Inflammatory macrophage (primary cell): ENCODE data around the gene WFIKKN2.

Experiments used
- DNase-seq, 2 donors: peaks; one replicate each; pipeline ENCODE4 v3.0.0-alpha.2; 2020 to 2022

WFIKKN2 gene

DNA sequence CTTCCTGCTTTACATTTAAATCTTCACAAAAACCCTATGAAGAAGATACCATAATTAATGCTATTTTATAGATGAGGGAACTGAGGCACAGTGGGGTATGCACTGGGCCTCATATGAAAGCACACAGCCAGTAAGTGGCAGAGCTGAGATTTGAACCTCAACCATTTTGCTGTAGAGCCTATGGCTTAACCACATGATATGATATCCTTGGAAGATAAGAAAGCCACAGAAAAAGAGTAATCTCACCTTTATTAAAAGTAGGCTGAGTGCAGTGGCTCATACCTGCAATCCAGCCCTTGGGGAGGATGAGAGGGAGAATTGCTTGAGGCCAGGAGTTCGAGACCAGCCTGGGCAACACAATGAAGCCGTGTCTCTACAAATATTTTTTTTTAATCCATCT, 45.8 kb downstream of the WFIKKN2 start:
- DNase-seq, result no peak

DNA sequence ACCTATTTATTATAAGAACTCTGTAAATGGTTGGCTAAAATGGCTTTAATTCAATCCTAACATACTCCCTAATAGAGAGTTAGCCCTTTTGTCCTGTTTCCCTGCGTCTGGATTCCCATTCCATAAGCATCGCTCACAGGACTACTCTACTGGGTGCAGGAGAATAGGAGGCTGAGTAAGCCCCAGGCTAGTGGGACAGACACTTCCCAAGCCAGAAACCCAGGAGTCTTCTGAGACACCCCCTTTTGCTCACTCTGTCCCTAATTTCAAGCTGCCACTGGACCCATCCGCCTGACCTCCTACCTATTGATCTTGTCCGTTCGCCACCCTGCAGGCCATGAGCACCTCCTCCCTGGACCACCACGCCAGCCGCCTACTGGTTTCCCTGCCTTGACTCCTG, 47.5 kb downstream of the WFIKKN2 start:
- DNase-seq, result no peak

DNA sequence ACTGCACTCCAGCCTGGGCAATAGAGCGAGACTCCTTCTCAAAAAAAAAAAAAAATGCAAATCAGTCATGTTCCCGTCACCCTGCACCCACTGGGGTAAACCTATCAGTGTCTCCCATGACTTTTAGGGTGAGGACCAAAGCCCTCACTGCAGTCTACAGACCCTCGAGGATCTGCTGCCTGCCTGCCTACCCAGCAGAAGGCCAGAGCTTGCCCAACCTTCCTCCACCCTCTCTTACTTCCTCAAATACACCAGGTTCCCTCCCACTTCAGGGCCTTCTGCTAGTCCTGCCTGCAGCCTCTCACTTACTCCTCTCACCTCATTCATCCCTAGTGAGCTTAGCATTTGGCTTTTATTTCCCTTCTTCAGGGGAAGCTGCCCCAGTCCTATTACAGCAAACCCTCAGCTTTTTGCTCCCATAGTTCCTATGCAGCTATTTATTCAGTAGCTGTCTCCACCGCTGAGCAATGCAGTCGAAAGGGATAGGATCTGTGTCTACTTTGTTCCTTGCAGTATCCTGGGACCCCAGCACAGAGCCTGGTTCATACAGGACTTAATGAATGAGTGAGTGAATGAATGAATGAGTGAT, 48.6 kb downstream of the WFIKKN2 start:
- DNase-seq, result peak; percentile 74 to 82

DNA sequence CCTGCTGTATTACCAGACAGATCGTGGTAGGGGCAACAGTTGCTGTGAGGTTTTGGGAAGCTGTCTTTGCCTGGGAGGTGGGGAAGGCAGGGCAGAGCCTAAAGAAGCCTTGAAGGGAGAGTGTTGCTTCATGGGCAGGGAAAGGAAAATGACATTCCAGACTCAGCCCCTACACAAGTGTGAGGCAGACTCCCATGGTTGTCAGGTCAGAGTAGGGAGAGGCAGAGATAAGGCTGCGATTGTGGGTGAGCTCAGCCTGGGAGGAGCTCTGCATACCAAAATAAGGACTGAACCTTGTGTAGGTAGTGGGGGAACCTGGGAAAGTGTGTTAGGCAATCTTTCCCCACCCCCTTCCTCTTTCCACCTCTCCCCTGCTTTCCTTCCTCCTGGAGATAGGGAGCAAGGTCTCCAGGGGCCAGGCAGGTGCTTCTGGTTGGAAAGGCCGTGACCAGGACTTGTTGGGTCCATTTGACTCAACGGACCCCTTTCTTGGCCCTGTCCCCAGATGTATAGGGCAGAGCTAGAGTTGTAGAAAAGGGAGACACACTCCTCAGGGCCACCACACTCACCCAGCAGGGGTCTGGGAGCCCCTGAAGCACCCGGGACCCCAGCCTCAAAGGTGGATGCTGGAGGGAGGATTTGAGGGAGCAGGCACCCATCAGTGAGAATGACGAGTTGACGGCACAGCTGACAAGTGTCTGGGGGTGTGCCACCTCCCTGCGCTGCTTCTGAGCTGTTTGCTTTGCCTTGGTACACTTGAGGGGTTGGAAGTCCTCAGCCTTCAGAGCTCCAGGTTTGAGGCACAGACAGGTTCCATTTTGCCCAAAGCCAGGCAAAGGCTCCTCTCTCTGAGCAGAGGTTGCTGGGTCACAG, 49.3 kb downstream of the WFIKKN2 start:
- peak in 1 of 2 donors; percentile 19 for DNase-seq

DNA sequence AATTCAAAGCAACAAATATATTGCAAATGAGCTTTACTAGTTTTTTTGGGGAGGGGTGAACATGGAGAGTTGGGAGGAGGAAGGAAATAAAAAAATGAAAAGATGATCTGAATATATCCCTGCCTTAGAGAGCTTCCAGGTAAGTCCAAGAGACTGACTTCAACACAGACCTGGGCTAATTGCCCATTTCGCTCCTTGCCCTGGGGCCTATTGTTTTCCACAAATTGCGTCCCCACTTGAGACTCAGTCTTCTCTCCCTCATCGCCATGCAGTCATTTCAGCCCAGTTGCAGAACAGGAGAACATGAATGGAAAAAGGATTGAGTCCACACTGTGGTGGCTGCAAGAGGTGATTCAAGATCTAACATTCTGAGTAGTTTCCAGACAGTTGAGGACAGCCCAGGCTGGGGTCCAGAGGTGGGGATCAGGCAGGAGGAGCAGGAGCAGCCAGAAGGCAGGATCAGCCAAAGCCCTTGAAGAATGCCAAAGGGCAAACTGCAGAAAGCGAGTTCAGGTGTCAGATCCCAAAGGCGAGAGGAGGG, 52.4 kb downstream of the WFIKKN2 start:
- no peak for DNase-seq

DNA sequence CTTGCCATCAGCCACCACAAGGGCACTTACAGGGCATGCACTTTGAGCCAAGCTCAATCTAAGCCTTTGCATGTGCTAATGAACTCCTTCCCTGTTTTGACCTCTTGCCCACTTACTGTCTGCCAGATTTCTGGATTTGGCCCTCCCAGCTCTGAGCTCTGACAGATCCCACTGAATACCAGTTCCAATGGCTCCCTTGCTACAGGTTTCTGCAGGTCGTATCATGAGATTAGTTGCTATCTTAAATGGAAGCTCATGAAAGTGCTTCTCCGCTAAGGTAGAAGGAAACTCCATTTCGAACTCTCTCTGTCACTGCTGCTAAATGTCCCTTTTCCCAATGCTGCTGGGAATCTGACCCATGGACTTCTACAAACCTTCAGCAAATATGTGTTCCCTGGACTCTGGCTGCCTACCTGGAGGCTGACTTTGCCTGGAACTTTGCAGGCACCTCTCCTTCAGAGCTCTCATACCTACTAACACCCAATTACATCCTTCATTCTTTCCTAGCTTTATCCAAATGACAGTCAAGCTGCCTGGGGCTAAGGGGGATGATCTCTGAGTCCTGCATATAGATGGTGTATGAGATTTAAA, 54.2 kb downstream of the WFIKKN2 start:
- DNase-seq, result no peak

DNA sequence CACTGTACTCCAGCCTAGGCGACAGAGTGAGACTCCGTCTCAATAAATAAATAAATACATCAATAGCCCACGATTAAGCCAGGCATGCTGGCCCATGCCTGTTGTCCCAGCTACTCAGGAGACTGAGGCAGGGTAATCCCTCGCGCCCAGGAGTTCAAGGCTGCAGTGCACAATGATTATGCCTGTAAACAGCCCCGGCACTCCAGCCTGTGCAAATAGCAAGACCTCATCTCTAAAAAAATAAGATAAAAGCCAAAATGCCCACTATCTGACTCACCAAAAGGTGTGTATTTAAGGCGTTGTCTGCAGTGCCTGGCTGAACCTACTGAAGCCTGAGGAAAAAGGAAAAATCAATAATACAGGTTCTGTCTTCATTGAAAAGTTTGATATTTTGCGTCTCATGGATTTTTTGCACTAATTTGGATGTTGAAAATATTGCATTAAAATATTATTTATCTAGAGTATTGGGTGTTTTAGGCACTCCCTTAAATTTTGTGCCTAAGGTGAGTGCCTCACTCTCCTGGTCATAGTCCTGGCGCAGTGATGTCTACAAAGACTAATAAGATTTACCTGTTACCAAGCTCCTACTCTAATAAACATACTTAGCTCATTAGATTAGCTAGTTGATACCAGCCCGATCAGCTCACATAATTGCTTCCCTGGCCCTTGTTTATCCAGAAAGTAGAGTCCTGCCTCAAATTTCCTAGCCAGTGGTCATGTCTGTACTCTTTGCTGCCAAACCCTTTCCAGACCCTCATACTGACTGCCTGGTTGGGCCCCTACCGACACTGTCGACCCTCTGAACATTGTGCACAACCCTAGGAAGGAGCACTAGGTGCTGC, 55.5 kb downstream of the WFIKKN2 start:
- DNase-seq, result no peak

DNA sequence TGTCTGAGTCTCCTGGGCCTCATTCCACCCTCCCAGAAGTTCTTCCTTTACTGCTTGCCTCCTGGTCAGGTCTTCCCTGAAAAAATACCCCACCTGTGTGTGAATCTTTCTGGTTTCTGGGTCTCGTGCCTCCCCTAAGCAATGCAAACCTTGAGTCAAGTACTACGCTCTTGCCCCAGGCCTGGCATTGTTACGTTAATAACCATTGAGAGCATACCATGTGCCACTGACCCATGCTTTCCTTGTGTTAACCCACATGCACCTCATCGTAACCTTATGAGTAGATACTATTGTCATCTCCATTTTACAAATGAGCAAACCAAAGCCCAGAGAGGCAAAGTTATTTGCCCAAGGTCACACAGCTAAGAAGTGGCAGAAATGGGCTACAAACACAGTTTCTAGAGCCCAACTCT, 56.2 kb downstream of the WFIKKN2 start:
- no peak for DNase-seq
